Kidney (tissue), 14 donors: Measurements from ENCODE around the gene EPB41L5. TPM values are rescaled to one million over a fixed set of nuclear protein-coding genes. Genes with fewer than 3 reads are reported as not detected.
"Not testable (repeated sequence)": the region's sequence is repeated elsewhere in the genome, so short reads cannot be mapped to it uniquely, and the experiment has no call there.

Experiments used
- DNase-seq, 5 donors: peaks; one replicate each; pipeline ENCODE4 v3.0.0-alpha.2; 2013 to 2020
- FAIRE-seq: peaks from 2 replicates; lab custom pipeline; 2012; peaks lifted over from hg19 to GRCh38; lab: Jason Lieb, UNC
- H3K27ac ChIP-seq, 2 donors: one replicate each; pipeline ENCODE4 v1.7.0; 2013; ENCODE audit warnings: low read depth in 2 of 2, low read length in 2 of 2, inconsistent platforms in 1 of 2
- H3K27me3 ChIP-seq: one replicate; pipeline ENCODE4 v1.7.1; 2013; ENCODE audit warnings: low read length, inconsistent platforms; ENCODE audit not compliant: control insufficient read depth, insufficient read depth
- H3K36me3 ChIP-seq, 3 donors: one replicate each; pipeline versions ENCODE4 v1.7.0 to v1.7.1; 2013; ENCODE audit warnings: low read length in 3 of 3, control low read depth in 1 of 3, inconsistent platforms in 1 of 3; ENCODE audit not compliant: insufficient read depth in 3 of 3, control insufficient read depth in 2 of 3
- H3K4me1 ChIP-seq, 3 donors: one replicate each; pipeline versions ENCODE4 v1.7.0 to v1.7.1; 2013; ENCODE audit warnings: low read length in 3 of 3, inconsistent platforms in 1 of 3, low read depth in 1 of 3; ENCODE audit not compliant: control insufficient read depth in 2 of 3, insufficient read depth in 2 of 3
- H3K4me3 ChIP-seq, 3 donors: one replicate each; pipeline versions ENCODE4 v1.7.0 to v1.8.1; 2013; ENCODE audit warnings: low read length in 3 of 3, control low read depth in 1 of 3, inconsistent platforms in 1 of 3
- H3K9ac ChIP-seq, 3 donors: one replicate each; pipeline versions ENCODE4 v1.7.0 to v1.7.1; 2013; ENCODE audit warnings: low read length in 3 of 3, control low read depth in 1 of 3, inconsistent platforms in 1 of 3
- H3K9me3 ChIP-seq, 3 donors: one replicate each; pipeline versions ENCODE4 v1.7.0 to v1.7.1; 2013; ENCODE audit warnings: low read length in 3 of 3, control low read depth in 1 of 3, inconsistent platforms in 1 of 3; ENCODE audit not compliant: control insufficient read depth in 2 of 3, insufficient read depth in 1 of 3
- CTCF ChIP-seq: IDR thresholded peaks from 3 replicates; pipeline ENCODE4 v1.5.1; 2012; ENCODE audit warnings: mild to moderate bottlenecking, moderate library complexity, borderline replicate concordance; ENCODE audit not compliant: insufficient read depth; ENCODE audit errors: extremely low read depth
- intact Hi-C: fragments of 100-400 bp; cut with DNase I; formaldehyde crosslinking; loops from one replicate; pipeline ENCODE4 v1.11.1; 2022
- polyA plus RNA-seq: library from polyadenylated mRNA; stranded (reverse); fragments of 350-450 nt; fragmentation: Illumina TruSeq; extraction: RNeasy Lipid Tissue Mini Kit (QIAGEN cat#74804); gene quantifications from one replicate; pipeline ENCODE4 v1.2.3, GENCODE V29; 2014; ENCODE audit warnings: low read depth, low replicate concordance; ENCODE audit not compliant: insufficient read depth
- total RNA-seq: library from RNA; stranded (reverse); fragmentation: NEBNext Ultra II Directional; extraction: Animal tissue kit (Norgen Biotek cat#: 25700); gene quantifications from one replicate; pipeline ENCODE4 v1.2.1, GENCODE V29; 2021
- donor health status: control.
- donor health status: control.
- donor health status: control.
- donor health status: control.
- donor health status: control.
- donor health status: DM: yes; HTN: yes; CAD: no.
- donor health status: Normal renal cell carcinoma (clear cell type).

Gene EPB41L5
- total and polyA plus RNA-seq, 2 donors from 2014 or later, result 28.2 to 49.4 TPM

DNA sequence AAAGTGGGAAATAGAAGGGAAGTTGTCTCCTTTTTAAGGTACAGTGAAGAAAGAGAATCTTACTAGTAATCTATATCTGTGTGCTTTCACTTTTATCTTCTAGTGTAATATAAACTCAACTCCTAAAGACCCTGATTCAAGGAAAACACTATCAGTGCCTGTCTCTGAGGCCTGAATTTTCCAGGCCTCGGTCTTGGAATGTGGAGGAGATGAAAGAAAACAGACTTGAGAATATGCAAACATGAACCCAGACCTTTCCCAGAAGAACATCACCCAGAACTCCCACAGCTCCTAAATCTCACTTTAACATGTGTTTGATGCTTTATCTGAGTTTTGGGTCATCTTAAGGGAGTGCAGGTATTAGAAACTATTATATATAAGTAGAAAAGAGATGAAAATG lies 51.8 kb downstream of the EPB41L5 start:
- no peak overlapping the region for H3K27ac ChIP-seq
- intact Hi-C loops, result no loop called here
- FAIRE-seq (no peak), DNase-seq (peak in 3 of 5 donors; percentile 35 to 69 (median 66))
- no peaks in the 10 kb centered on the region for H3K36me3 ChIP-seq
- H3K27me3 ChIP-seq, result no peaks in the 10 kb centered on the region
- no peak for TF ChIP-seq CTCF
- peaks cover 0 to 2% (median 0%) of the 10 kb centered on the region in 3 donors for H3K4me1 ChIP-seq
- H3K9me3 ChIP-seq, result no peaks in the 10 kb centered on the region
- H3K9ac ChIP-seq, result no peak overlapping the region
- no peak overlapping the region for H3K4me3 ChIP-seq

DNA sequence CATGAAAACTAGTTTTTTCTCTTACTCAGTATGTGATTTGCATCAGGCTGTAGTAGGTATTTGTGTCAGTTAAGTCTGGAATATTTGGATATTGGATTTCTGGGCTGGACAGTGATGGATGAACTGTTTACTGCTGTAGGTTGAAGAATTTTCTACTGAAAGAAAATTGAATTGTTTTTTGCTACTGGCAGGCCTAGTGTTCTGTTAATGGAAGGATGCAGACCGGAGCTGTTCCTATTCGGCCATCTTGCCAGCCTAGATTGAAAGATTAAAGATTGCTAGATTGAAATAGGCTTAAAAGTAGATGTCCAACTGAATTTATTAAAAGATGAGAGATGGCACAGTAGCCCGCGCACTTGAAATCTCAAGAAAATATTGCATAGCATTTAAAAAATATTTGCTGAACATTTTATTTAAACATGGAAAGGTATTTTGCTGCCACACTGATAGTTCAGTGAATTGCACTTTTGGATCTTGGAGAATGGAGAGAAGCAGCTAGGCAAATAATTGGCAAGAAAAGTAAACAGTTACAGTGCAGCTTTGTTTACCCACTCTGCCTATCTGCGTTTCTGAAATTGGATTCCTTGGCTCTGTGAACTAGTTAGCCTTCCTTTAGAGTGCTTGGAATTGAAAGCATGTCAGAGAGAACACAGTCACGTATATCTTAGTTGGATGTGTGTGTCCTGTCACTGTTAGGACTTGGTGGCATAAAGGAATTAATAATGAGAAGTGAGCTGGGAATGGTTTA lies 54.1 kb downstream of the EPB41L5 start:
- intact Hi-C loops, result no loop called here
- Histone ChIP-seq H3K36me3 (no peaks in the 10 kb centered on the region), H3K27ac (no peak overlapping the region), H3K4me1 (peaks cover 0 to 2% (median 0%) of the 10 kb centered on the region in 3 donors), H3K4me3 (no peak overlapping the region), H3K9ac (no peak overlapping the region), H3K9me3 (no peaks in the 10 kb centered on the region), H3K27me3 (no peaks in the 10 kb centered on the region)
- FAIRE-seq (no peak), DNase-seq (peak in 2 of 5 donors; percentile 58 to 68)
- no peak for TF ChIP-seq CTCF

DNA sequence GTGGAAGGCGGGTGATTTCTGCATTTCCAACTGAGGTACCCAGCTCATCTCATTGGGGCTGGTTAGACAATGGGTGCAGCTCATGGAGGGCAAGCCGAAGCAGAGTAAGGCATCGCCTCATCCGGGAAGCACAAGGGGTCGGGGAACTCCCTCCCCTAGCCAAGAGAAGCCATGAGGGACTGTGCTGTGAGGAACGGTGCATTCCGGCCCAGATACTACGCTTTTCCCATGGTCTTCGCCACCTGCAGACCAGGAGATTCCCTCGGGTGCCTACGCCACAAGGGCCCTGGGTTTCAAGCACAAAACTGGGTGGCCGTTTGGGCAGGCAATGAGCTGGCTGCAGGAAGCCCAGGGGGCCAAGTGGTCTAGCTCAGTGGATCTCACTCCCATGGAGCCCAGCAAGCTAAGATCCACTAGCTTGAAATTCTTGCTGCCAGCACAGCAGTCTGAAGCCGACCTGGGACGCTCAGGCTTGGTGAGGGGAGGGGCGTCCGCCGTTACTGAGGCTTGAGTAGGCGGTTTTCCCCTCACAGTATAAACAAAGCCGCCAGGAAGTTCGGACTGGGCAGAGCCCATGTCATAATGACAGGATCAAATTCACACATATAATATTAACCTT lies 55.3 kb downstream of the EPB41L5 start:
- intact Hi-C loops, DNase-seq: not testable (repeated sequence)

DNA sequence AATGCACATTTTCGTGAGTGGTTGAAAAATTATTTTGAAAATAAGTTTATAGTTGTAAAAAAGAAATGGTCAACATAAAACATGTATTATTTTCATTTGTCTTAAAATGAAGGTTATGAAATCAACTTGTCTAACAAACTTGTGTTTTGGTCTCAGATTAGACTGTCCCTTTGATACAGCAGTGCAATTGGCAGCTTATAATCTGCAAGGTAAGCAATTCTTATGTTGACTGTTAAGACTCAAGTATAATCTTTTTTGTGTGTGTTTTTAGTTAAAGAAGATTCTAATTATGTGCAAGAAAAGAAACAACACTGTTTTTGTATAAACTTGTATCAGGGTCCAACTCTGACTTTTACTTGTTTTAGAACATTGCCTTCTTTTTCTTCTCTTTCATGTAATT lies 62.7 kb downstream of the EPB41L5 start:
- Histone ChIP-seq H3K4me3 (no peak overlapping the region), H3K36me3 (peaks cover 0 to 7% (median 4%) of the 10 kb centered on the region in 3 donors), H3K27me3 (no peaks in the 10 kb centered on the region), H3K27ac (no peak overlapping the region), H3K9ac (no peak overlapping the region), H3K9me3 (no peaks in the 10 kb centered on the region), H3K4me1 (no peaks in the 10 kb centered on the region)
- DNase-seq (no peak), FAIRE-seq (no peak)
- intact Hi-C loops, result no loop called here
- TF ChIP-seq CTCF, result no peak

More for the DNA sequence above, 55.3 kb downstream of the EPB41L5 start:
- H3K27ac ChIP-seq, H3K4me3 ChIP-seq, FAIRE-seq, H3K9ac ChIP-seq, H3K9me3 ChIP-seq, H3K36me3 ChIP-seq, H3K27me3 ChIP-seq, H3K4me1 ChIP-seq: not testable (repeated sequence)
